ENCODE measurements around the gene RPS4Y1.

The RPS4Y1 gene

DNA sequence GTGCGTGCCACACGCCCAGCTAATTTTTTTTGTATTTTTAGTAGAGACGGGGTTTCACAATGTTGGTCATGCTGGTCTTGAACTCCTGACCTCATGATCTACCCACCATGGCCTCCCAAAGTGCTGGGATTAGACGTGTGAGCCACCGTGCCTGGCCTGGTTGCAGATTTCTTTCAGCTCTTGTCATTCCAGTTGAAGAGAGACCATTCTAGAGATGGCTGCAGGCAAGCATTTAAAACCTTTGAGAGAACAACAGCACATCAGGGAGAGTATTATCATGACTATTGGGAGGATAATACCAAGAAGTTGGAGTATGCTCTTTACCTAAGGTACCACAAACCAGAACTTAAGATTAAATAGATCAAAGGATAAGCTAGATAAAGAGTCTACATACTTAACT, 12.9 kb upstream of the RPS4Y1 start:
- Histone ChIP-seq H3K36me3 (no peaks in the 10 kb centered on the region), H3K27me3 (no peaks in the 10 kb centered on the region), H3K27ac (no peak overlapping the region), H3K4me1 (no peaks in the 10 kb centered on the region), H3K9me3 (no peaks in the 10 kb centered on the region), H3K4me3 (no peak overlapping the region)
- intact Hi-C loops (cut with DNase I; ENCODE audit: low total_unique reads), result no loop called here
- TF ChIP-seq, protein P1, sequence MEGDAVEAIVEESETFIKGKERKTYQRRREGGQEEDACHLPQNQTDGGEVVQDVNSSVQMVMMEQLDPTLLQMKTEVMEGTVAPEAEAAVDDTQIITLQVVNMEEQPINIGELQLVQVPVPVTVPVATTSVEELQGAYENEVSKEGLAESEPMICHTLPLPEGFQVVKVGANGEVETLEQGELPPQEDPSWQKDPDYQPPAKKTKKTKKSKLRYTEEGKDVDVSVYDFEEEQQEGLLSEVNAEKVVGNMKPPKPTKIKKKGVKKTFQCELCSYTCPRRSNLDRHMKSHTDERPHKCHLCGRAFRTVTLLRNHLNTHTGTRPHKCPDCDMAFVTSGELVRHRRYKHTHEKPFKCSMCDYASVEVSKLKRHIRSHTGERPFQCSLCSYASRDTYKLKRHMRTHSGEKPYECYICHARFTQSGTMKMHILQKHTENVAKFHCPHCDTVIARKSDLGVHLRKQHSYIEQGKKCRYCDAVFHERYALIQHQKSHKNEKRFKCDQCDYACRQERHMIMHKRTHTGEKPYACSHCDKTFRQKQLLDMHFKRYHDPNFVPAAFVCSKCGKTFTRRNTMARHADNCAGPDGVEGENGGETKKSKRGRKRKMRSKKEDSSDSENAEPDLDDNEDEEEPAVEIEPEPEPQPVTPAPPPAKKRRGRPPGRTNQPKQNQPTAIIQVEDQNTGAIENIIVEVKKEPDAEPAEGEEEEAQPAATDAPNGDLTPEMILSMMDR (IDR thresholded peaks at IDR 0.05), result no peak
- DNase-seq, result no peak

DNA sequence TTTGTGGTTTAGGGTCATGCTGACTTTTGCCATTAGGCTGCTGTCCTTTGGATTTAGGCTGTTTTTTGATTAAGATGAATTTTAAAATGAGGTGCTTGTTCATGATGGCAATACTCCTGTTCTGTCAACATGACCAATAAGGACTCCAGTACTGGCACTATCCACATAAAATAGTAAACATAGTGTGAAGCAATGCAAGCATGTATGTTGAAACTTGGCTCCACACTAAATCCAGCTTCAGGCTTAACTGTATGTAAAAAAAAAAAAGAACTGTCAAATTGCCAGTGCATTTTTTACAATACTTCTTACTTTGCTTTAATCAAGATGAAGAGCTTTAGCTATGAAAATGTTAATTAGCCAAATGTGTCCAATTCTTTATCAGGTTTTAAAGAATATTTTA, 6.2 kb upstream of the RPS4Y1 start:
- no peak overlapping the region for H3K27ac ChIP-seq
- DNase-seq, result no peak
- TF ChIP-seq, protein P1 (IDR thresholded peaks at IDR 0.05), result no peak
- no peaks in the 10 kb centered on the region for H3K36me3 ChIP-seq
- no peak overlapping the region for H3K4me3 ChIP-seq
- H3K9me3 ChIP-seq, result no peaks in the 10 kb centered on the region
- intact Hi-C loops (cut with DNase I; ENCODE audit: low total_unique reads), result no loop called here
- H3K4me1 ChIP-seq, result no peaks in the 10 kb centered on the region
- no peaks in the 10 kb centered on the region for H3K27me3 ChIP-seq

DNA sequence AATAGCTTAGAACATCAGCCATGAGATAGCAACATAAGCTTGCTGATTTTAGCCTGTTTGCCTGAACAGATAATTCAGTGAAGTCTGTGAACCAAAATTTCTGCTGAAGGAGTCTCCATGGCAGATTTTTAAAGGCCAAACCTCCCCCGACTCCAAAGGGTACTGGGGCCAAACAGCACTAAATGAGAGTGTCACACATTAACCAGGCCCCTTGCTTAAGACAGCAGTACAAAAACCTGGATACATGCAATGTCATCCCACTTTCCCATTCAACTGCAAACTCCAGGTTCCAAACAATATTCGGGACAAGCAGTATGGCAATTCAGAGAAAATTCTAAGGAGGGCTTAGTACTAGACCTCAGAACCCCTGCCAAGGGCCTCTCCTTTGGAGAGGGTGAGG, 4.3 kb upstream of the RPS4Y1 start:
- H3K27me3 ChIP-seq, result no peaks in the 10 kb centered on the region
- intact Hi-C loops (cut with DNase I; ENCODE audit: low total_unique reads), result no loop called here

DNA sequence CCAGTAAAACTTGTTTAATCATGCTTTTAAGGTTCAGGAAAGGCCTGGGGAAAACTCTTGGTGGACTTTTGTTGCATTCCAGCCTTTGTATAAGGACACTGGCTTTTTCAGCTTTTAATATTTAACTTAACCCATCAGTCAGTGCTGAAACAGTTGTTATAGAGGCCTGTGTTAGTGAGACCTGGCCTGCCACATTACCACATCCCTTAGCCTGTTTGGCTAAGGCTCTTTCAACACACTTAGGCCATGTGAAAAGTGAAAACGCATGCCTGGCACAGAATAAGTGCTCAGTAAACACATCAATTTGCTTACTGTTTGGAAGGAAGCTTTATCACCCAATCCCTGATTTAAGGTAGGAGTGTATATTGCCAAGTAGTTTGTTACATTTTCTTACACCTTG, 3.5 kb upstream of the RPS4Y1 start:
- no peaks in the 10 kb centered on the region for H3K36me3 ChIP-seq
- H3K9me3 ChIP-seq, result no peaks in the 10 kb centered on the region
- TF ChIP-seq, protein P1 (IDR thresholded peaks at IDR 0.05), result no peak
- no peaks in the 10 kb centered on the region for H3K4me1 ChIP-seq
- H3K4me3 ChIP-seq, result no peak overlapping the region
- DNase-seq, result no peak
- no peak overlapping the region for H3K27ac ChIP-seq
- H3K27me3 ChIP-seq, result no peaks in the 10 kb centered on the region
- intact Hi-C loops (cut with DNase I; ENCODE audit: low total_unique reads), result no loop called here

More for the DNA sequence above, 4.3 kb upstream of the RPS4Y1 start:
- H3K4me3 ChIP-seq, result no peak overlapping the region
- no peaks in the 10 kb centered on the region for H3K4me1 ChIP-seq
- TF ChIP-seq, protein P1 (IDR thresholded peaks at IDR 0.05), result no peak
- H3K36me3 ChIP-seq, result no peaks in the 10 kb centered on the region
- no peak for DNase-seq
- H3K9me3 ChIP-seq, result no peaks in the 10 kb centered on the region
- no peak overlapping the region for H3K27ac ChIP-seq

DNA sequence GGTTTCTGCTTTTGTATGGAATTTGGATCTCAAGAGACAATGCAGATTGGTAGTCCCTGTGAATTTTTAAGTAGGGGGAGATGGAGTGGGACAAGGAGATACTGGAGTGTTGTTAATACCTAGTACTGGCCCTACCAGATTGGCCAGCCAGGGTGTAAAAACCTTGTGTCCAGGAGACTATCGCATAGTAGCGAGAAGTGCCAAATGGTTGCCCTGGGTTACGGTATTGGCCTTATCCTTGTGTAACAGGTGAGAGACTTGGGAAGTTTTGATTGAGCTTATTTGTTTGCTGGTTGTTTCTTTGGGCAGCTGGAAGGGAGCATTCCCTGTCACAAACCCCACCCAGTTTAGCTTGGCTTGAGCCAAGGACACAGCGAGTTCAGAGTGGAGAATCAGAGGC, 5.4 kb downstream of the RPS4Y1 start:
- Histone ChIP-seq H3K4me1 (no peaks in the 10 kb centered on the region), H3K9me3 (no peaks in the 10 kb centered on the region), H3K27me3 (no peaks in the 10 kb centered on the region), H3K36me3 (peaks cover 0 to 3% (median 0%) of the 10 kb centered on the region in 3 donors), H3K4me3 (no peak overlapping the region), H3K27ac (no peak overlapping the region)
- DNase-seq, result no peak
- TF ChIP-seq, protein P1 (IDR thresholded peaks at IDR 0.05), result no peak
- intact Hi-C loops (cut with DNase I; ENCODE audit: low total_unique reads), result no loop called here

DNA sequence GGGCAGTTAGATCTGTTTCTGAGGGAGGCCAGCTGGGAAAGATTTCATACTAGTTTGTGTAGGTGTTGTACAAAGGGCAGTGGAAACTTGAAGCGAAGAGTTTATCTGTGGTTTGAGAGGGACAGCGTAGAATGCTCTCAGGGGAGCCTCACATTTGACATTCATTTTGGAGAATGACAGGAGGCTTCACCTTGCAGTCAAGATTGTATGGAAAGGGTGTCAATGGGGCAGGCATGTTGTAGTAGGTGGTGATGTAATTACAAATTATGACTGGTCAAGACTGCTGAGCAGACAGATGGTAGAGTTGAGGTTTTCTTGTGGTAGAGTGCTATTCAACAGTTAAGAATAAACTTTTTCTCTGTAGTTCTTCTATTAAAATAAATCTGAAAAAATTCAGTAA, 7.0 kb downstream of the RPS4Y1 start:
- no peak overlapping the region for H3K27ac ChIP-seq
- TF ChIP-seq, protein P1 (IDR thresholded peaks at IDR 0.05), result no peak
- peaks cover 0 to 3% (median 0%) of the 10 kb centered on the region in 3 donors for H3K36me3 ChIP-seq
- DNase-seq, result no peak
- no peaks in the 10 kb centered on the region for H3K4me1 ChIP-seq
- no peaks in the 10 kb centered on the region for H3K27me3 ChIP-seq
- H3K9me3 ChIP-seq, result no peaks in the 10 kb centered on the region
- intact Hi-C loops (cut with DNase I; ENCODE audit: low total_unique reads), result no loop called here
- no peak overlapping the region for H3K4me3 ChIP-seq

All from tibial artery (tissue), 4 donors.